ENCODE measurements around the gene DLAT.
A peak's percentile ranks its signal among the peaks of the same experiment; 100 is the strongest.
"Not testable (repeated sequence)": the region's sequence is repeated elsewhere in the genome, so short reads cannot be mapped to it uniquely, and the experiment has no call there.

Gene DLAT

GRCh38 chr11:111990381-111990780, 34.8 kb upstream of the DLAT start:
- no peak for TF ChIP-seq CTCF (conservative IDR thresholded peaks at IDR 0.05; ENCODE audit: low read depth)
- no peak for DNase-seq (ENCODE audit: low spot score)
- CTCF ChIA-PET = interaction anchor here (0.6 to 1.0 kb wide), 2 partner anchors 34 to 58 kb away, joined by 3 to 5 read pairs; no protein-coding TSS in a partner anchor
- H3K27ac ChIP-seq = no peak overlapping the region
- POLR2A ChIA-PET (ENCODE audit: low non-redundant PET) = no interaction called here

GRCh38 chr11:111992206-111992855, 32.9 kb upstream of the DLAT start:
- CTCF ChIA-PET = interaction anchor here (1.6 to 1.7 kb wide), 2 partner anchors 12 to 61 kb away, joined by 5 read pairs; no protein-coding TSS in a partner anchor
- POLR2A ChIA-PET (ENCODE audit: low non-redundant PET) = no interaction called here
- no peak for TF ChIP-seq CTCF (conservative IDR thresholded peaks at IDR 0.05; ENCODE audit: low read depth)
- DNase-seq (ENCODE audit: low spot score) = no peak
- H3K27ac ChIP-seq = no peak overlapping the region

GRCh38 chr11:111996129-111996528, 29.1 kb upstream of the DLAT start:
- DNase-seq (ENCODE audit: low spot score) = no peak
- POLR2A ChIA-PET (ENCODE audit: low non-redundant PET) = no interaction called here
- CTCF ChIA-PET = interaction anchor here (1.0 kb wide), 1 partner anchor 76 kb away, joined by 4 read pairs; no protein-coding TSS in a partner anchor
- peak overlapping the region; percentile 22; the same call in 1 of the 2 replicates for H3K27ac ChIP-seq
- no peak for TF ChIP-seq CTCF (conservative IDR thresholded peaks at IDR 0.05; ENCODE audit: low read depth)

GRCh38 chr11:111996669-111997068, 28.5 kb upstream of the DLAT start:
- POLR2A ChIA-PET (ENCODE audit: low non-redundant PET); DNase-seq (ENCODE audit: low spot score): not testable (repeated sequence)
- 0 out of 2 replicates have a peak, but pooled peaks have one; percentile 16 for TF ChIP-seq CTCF (conservative IDR thresholded peaks at IDR 0.05; ENCODE audit: low read depth)
- peak overlapping the region; percentile 22; the same call in 1 of the 2 replicates for H3K27ac ChIP-seq
- CTCF ChIA-PET = interaction anchor here (0.6 to 1.0 kb wide), 4 partner anchors 59 to 150 kb away, joined by 3 to 4 read pairs (median 4); no protein-coding TSS in a partner anchor

GRCh38 chr11:111999111-111999510, 26.1 kb upstream of the DLAT start:
- DNase-seq (ENCODE audit: low spot score) = no peak
- CTCF ChIA-PET = no interaction called here
- no peak overlapping the region for H3K27ac ChIP-seq
- POLR2A ChIA-PET (ENCODE audit: low non-redundant PET) = no interaction called here
- TF ChIP-seq CTCF (conservative IDR thresholded peaks at IDR 0.05; ENCODE audit: low read depth) = no peak

GRCh38 chr11:112000703-112001102, 24.5 kb upstream of the DLAT start:
- CTCF ChIA-PET = interaction anchor here (0.7 kb wide), 1 partner anchor 62 kb away, joined by 4 read pairs; no protein-coding TSS in a partner anchor

More at GRCh38 chr11:112000703-112001102, 24.5 kb upstream of the DLAT start:
- H3K27ac ChIP-seq = no peak overlapping the region
- POLR2A ChIA-PET (ENCODE audit: low non-redundant PET) = no interaction called here
- TF ChIP-seq CTCF (conservative IDR thresholded peaks at IDR 0.05; ENCODE audit: low read depth) = no peak
- DNase-seq (ENCODE audit: low spot score) = no peak
